ENCODE measurements around the gene KIAA0232. TPM values are rescaled to one million over a fixed set of nuclear protein-coding genes. Genes with fewer than 3 reads are reported as not detected.

KIAA0232 gene
- total and polyA plus RNA-seq, 2 experiments from 2014 or later: 27.4 to 28.7 TPM

GRCh38 chr4:6881908-6882307 is 99.4 kb downstream of the KIAA0232 start:
- Histone ChIP-seq H3K27ac (no peak overlapping the region), H3K9me3 (ENCODE audit: low read depth) (no peaks in the 10 kb centered on the region), H3K27me3 (no peaks in the 10 kb centered on the region), H3K4me1 (ENCODE audit: low read depth) (peaks cover 8% of the 10 kb centered on the region), H3K4me3 (no peak overlapping the region), H3K36me3 (peaks cover 42% of the 10 kb centered on the region)
- no peak for DNase-seq (ENCODE audit: low read depth in 1 of 2, low spot score in 1 of 2)
- TF ChIP-seq CTCF (IDR thresholded peaks at IDR 0.05; ENCODE audit: low read depth, low read length): no peak

- DNase-seq (ENCODE audit: low read depth in 1 of 2, low spot score in 1 of 2): no peak
These were observed 101.9 kb downstream of the KIAA0232 start for GRCh38 chr4:6884341-6884870.

GRCh38 chr4:6885953-6886557 is 103.5 kb downstream of the KIAA0232 start:
- no peaks in the 10 kb centered on the region for H3K9me3 ChIP-seq (ENCODE audit: low read depth)
- H3K4me1 ChIP-seq (ENCODE audit: low read depth): peaks cover 12% of the 10 kb centered on the region
- peak; percentile 37 for TF ChIP-seq CTCF (IDR thresholded peaks at IDR 0.05; ENCODE audit: low read depth, low read length)
- peak; percentile 66 to 68 for DNase-seq (ENCODE audit: low read depth in 1 of 2, low spot score in 1 of 2)
- no peak overlapping the region for H3K4me3 ChIP-seq
- no peaks in the 10 kb centered on the region for H3K27me3 ChIP-seq
- H3K36me3 ChIP-seq: peaks cover 23% of the 10 kb centered on the region
- H3K27ac ChIP-seq: peak overlapping the region; percentile 92

More at GRCh38 chr4:6884341-6884870, 101.9 kb downstream of the KIAA0232 start:
- Histone ChIP-seq H3K9me3 (ENCODE audit: low read depth) (no peaks in the 10 kb centered on the region), H3K27ac (peak overlapping the region; percentile 9), H3K36me3 (peaks cover 30% of the 10 kb centered on the region), H3K4me3 (no peak overlapping the region), H3K4me1 (ENCODE audit: low read depth) (peaks cover 12% of the 10 kb centered on the region), H3K27me3 (no peaks in the 10 kb centered on the region)
- no peak for TF ChIP-seq CTCF (IDR thresholded peaks at IDR 0.05; ENCODE audit: low read depth, low read length)

- no peak for TF ChIP-seq CTCF (IDR thresholded peaks at IDR 0.05; ENCODE audit: low read depth, low read length)
- H3K4me1 ChIP-seq (ENCODE audit: low read depth): peaks cover 13% of the 10 kb centered on the region
- no peak for DNase-seq (ENCODE audit: low read depth in 1 of 2, low spot score in 1 of 2)
- no peaks in the 10 kb centered on the region for H3K9me3 ChIP-seq (ENCODE audit: low read depth)
- H3K36me3 ChIP-seq: peaks cover 16% of the 10 kb centered on the region
- H3K4me3 ChIP-seq: no peak overlapping the region
- no peaks in the 10 kb centered on the region for H3K27me3 ChIP-seq
- H3K27ac ChIP-seq: peak overlapping the region; percentile 92
These were observed 104.4 kb downstream of the KIAA0232 start for GRCh38 chr4:6886886-6887285.

GRCh38 chr4:6887591-6888371 is 105.3 kb downstream of the KIAA0232 start:
- Histone ChIP-seq H3K27me3 (no peaks in the 10 kb centered on the region), H3K4me3 (no peak overlapping the region), H3K9me3 (ENCODE audit: low read depth) (no peaks in the 10 kb centered on the region), H3K36me3 (peaks cover 7% of the 10 kb centered on the region), H3K27ac (peak overlapping the region; percentile 17), H3K4me1 (ENCODE audit: low read depth) (peaks cover 18% of the 10 kb centered on the region)
- TF ChIP-seq CTCF (IDR thresholded peaks at IDR 0.05; ENCODE audit: low read depth, low read length): no peak
- DNase-seq (ENCODE audit: low read depth in 1 of 2, low spot score in 1 of 2): peak in 1 of 2 donors; percentile 46

Measured in cardiac muscle cell (in vitro differentiated cells and primary cell).